HEK293T (cell line): Measurements from ENCODE around the gene GRAP2.

Source experiments
- CTCF ChIA-PET: fragments of 350-600 bp; formaldehyde crosslinking; extraction: SDS; loops from one replicate; lab custom pipeline; 2021; ENCODE audit warnings: antibody characterized with exemption, inconsistent platforms; lab: Yijun Ruan, JAX
- POLR2A ChIA-PET: fragments of 350-600 bp; formaldehyde crosslinking; extraction: SDS; loops from one replicate; lab custom pipeline; 2020; ENCODE audit warnings: antibody characterized with exemption, inconsistent platforms; lab: Yijun Ruan, JAX
- DNase-seq: peaks from one replicate; pipeline ENCODE4 v3.0.0; 2012; ENCODE audit warnings: mixed read lengths; ENCODE audit errors: extremely low spot score
- ARNT ChIP-seq: fragments of 450-650 bp; IDR thresholded peaks from 2 replicates; pipeline ENCODE4 v1.6.1; 2017; ENCODE audit warnings: mild to moderate bottlenecking
- BHLHE40 ChIP-seq: fragments of 450-650 bp; IDR thresholded peaks from 2 replicates; pipeline ENCODE4 v1.6.1; 2016; ENCODE audit warnings: mild to moderate bottlenecking, moderate library complexity, borderline replicate concordance
- CTBP1 ChIP-seq: fragments of 450-650 bp; IDR thresholded peaks from 2 replicates; pipeline ENCODE4 v1.6.1; 2016; ENCODE audit warnings: borderline replicate concordance
- ELF4 ChIP-seq: fragments of 450-650 bp; IDR thresholded peaks from 2 replicates; pipeline ENCODE4 v1.6.1; 2017; ENCODE audit warnings: antibody characterized with exemption
- FOXA1 ChIP-seq: fragments of 450-650 bp; IDR thresholded peaks from 2 replicates; pipeline ENCODE4 v1.6.1; 2016; ENCODE audit warnings: mild to moderate bottlenecking
- FOXK2 ChIP-seq: fragments of 450-650 bp; IDR thresholded peaks from 2 replicates; pipeline ENCODE4 v1.6.1; 2016; ENCODE audit warnings: mild to moderate bottlenecking
- FOXM1 ChIP-seq: fragments of 450-650 bp; IDR thresholded peaks from 2 replicates; pipeline ENCODE4 v1.6.1; 2017; ENCODE audit warnings: mild to moderate bottlenecking, borderline replicate concordance
- HDGF ChIP-seq: fragments of 450-650 bp; IDR thresholded peaks from 2 replicates; pipeline ENCODE4 v1.6.1; 2017; ENCODE audit warnings: antibody characterized with exemption, borderline replicate concordance
- L3MBTL2 ChIP-seq: fragments of 450-650 bp; conservative IDR thresholded peaks from 2 replicates; pipeline ENCODE4 v1.6.1; 2016; ENCODE audit warnings: mild to moderate bottlenecking
- LEF1 ChIP-seq: fragments of 450-650 bp; IDR thresholded peaks from 2 replicates; pipeline ENCODE4 v1.6.1; 2017; ENCODE audit warnings: mild to moderate bottlenecking, borderline replicate concordance
- NFRKB ChIP-seq: fragments of 450-650 bp; IDR thresholded peaks from 2 replicates; pipeline ENCODE4 v1.6.1; 2016; ENCODE audit warnings: mild to moderate bottlenecking, moderate library complexity
- PKNOX1 ChIP-seq: fragments of 450-650 bp; IDR thresholded peaks from 2 replicates; pipeline ENCODE4 v1.6.1; 2016
- SP1 ChIP-seq: fragments of 450-650 bp; IDR thresholded peaks from 2 replicates; pipeline ENCODE4 v1.6.1; 2017
- SUZ12 ChIP-seq: fragments of 450-650 bp; IDR thresholded peaks from 2 replicates; pipeline ENCODE4 v1.6.1; 2016; ENCODE audit warnings: mild to moderate bottlenecking
- TARDBP ChIP-seq: fragments of 450-650 bp; IDR thresholded peaks from 2 replicates; pipeline ENCODE4 v1.6.1; 2016
- ZNF384 ChIP-seq: fragments of 450-650 bp; IDR thresholded peaks from 2 replicates; pipeline ENCODE4 v1.6.1; 2016

The GRAP2 gene

GRCh38 chr22:39906207-39906606 lies 5.3 kb downstream of the GRAP2 start:
- no peak for DNase-seq
- CTCF ChIA-PET: no interaction called here
- POLR2A ChIA-PET: no interaction called here
- TF ChIP-seq BHLHE40: no peak
- TF ChIP-seq FOXM1: no peak

GRCh38 chr22:39907047-39907446 lies 6.2 kb downstream of the GRAP2 start:
- DNase-seq: no peak
- POLR2A ChIA-PET: no interaction called here
- no peak for TF ChIP-seq SUZ12
- TF ChIP-seq ZNF384: no peak
- no peak for TF ChIP-seq ARNT
- no peak for TF ChIP-seq CTBP1
- no peak for TF ChIP-seq SP1
- no peak for TF ChIP-seq TARDBP
- TF ChIP-seq FOXK2: no peak

GRCh38 chr22:39907605-39908097 lies 6.8 kb downstream of the GRAP2 start:
- DNase-seq: no peak
- ChIA-PET POLR2A (no interaction called here), CTCF (no interaction called here)
- TF ChIP-seq ZNF384: no peak

More at GRCh38 chr22:39907047-39907446, 6.2 kb downstream of the GRAP2 start:
- CTCF ChIA-PET: no interaction called here

GRCh38 chr22:39908136-39908535 lies 7.3 kb downstream of the GRAP2 start:
- TF ChIP-seq PKNOX1 (no peak), SP1 (no peak), HDGF (no peak), FOXK2 (no peak), L3MBTL2 (no peak)
- POLR2A ChIA-PET: no interaction called here

GRCh38 chr22:39908737-39909136 lies 7.9 kb downstream of the GRAP2 start:
- no peak for DNase-seq
- POLR2A ChIA-PET: no interaction called here
- TF ChIP-seq HDGF (no peak), FOXK2 (no peak), PKNOX1 (no peak), L3MBTL2 (no peak)
- CTCF ChIA-PET: no interaction called here

More at GRCh38 chr22:39908136-39908535, 7.3 kb downstream of the GRAP2 start:
- DNase-seq: no peak
- CTCF ChIA-PET: no interaction called here

GRCh38 chr22:39910876-39911613 lies 10.2 kb downstream of the GRAP2 start:
- no peak for DNase-seq
- CTCF ChIA-PET: no interaction called here
- POLR2A ChIA-PET: no interaction called here
- no peak for TF ChIP-seq NFRKB
- TF ChIP-seq L3MBTL2: no peak
- no peak for TF ChIP-seq SP1
- no peak for TF ChIP-seq HDGF
- TF ChIP-seq CTBP1: no peak
- TF ChIP-seq FOXA1: no peak
- TF ChIP-seq ARNT: no peak
- TF ChIP-seq PKNOX1: no peak
- no peak for TF ChIP-seq SUZ12
- TF ChIP-seq FOXK2: no peak
- TF ChIP-seq ZNF384: no peak
- TF ChIP-seq TARDBP: no peak
- no peak for TF ChIP-seq BHLHE40
- no peak for TF ChIP-seq ELF4
- TF ChIP-seq FOXM1: no peak
- no peak for TF ChIP-seq LEF1

- no peak for DNase-seq
- TF ChIP-seq ZNF384 (no peak), FOXM1 (no peak), PKNOX1 (no peak), SUZ12 (no peak), FOXA1 (no peak), ARNT (no peak), NFRKB (no peak), LEF1 (no peak), ELF4 (no peak), FOXK2 (no peak), BHLHE40 (no peak), HDGF (no peak), TARDBP (no peak), L3MBTL2 (no peak), CTBP1 (no peak)
- ChIA-PET CTCF (no interaction called here), POLR2A (no interaction called here)
Observed at GRCh38 chr22:39913321-39913720, 12.4 kb downstream of the GRAP2 start.
